ENCODE data around the gene LAMP1.

DNA sequence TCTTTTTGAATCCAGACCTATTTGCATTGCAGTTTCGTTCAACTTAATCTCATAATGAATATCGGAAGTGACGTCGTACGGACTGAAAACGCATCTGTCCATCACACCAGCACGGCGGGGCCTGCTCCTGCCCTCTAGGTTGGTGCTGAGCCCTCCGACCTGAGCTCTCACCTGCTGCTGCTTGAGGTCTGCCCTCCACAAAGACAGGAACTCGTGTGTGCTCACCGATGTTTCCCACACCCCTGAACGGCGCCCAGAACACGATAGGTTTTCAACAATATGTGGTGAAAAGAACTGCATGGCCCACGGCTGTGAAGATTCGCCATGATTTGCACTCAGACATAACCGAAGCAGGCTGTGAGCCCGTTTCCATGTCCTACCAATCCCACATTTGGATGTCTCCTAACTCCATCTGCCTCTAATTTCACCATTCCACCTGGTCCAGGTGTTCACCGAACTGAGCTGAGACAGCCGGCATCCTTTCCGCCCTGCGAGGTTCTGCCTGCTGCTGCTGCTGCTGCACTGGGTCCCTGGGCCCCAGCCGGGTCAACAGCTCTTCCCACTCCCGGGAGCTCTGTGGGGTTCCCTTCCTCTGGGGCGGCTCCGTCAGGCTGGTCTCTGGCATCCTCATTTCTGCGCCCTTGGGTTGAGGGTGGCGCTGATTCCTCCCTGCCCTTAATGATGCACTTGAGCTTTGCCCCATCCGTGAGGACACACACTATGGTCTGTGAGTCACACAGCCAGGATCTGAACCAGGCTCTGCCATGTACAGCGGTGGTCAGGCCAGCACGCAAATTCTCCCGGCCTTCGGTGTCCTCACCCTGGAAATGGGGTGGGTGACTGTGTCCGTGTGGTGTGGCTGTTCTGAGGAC lies 46.0 kb downstream of the LAMP1 start:
- TF ChIP-seq, protein P1, sequence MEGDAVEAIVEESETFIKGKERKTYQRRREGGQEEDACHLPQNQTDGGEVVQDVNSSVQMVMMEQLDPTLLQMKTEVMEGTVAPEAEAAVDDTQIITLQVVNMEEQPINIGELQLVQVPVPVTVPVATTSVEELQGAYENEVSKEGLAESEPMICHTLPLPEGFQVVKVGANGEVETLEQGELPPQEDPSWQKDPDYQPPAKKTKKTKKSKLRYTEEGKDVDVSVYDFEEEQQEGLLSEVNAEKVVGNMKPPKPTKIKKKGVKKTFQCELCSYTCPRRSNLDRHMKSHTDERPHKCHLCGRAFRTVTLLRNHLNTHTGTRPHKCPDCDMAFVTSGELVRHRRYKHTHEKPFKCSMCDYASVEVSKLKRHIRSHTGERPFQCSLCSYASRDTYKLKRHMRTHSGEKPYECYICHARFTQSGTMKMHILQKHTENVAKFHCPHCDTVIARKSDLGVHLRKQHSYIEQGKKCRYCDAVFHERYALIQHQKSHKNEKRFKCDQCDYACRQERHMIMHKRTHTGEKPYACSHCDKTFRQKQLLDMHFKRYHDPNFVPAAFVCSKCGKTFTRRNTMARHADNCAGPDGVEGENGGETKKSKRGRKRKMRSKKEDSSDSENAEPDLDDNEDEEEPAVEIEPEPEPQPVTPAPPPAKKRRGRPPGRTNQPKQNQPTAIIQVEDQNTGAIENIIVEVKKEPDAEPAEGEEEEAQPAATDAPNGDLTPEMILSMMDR (IDR thresholded peaks at IDR 0.05), result no peak
- TF ChIP-seq POLR2A (IDR thresholded peaks at IDR 0.05), result no peak

All from ovary (tissue), 3 donors.